Smooth muscle cell (in vitro differentiated cells): Measurements from ENCODE around the gene ANKRD39. TPM values are rescaled to one million over a fixed set of nuclear protein-coding genes. Genes with fewer than 3 reads are reported as not detected.

ENCODE experiments used
- DNase-seq: peaks from one replicate; lab custom pipeline; 2025; ENCODE audit not compliant: unreplicated experiment; lab: John Stamatoyannopoulos, UW
- H2AFZ ChIP-seq: fragments of 200-600 bp; sonication (generic); 2 replicates; pipeline ENCODE4 v1.6.0; 2016; ENCODE audit warnings: antibody characterized with exemption, low read depth, mild to moderate bottlenecking
- H3F3A ChIP-seq: fragments of 200-600 bp; sonication (generic); 2 replicates; pipeline ENCODE4 v1.6.0; 2017; ENCODE audit warnings: antibody characterized with exemption, low read depth
- H3K27ac ChIP-seq: fragments of 200-600 bp; sonication (generic); 2 replicates; pipeline ENCODE4 v1.5.1; 2016; ENCODE audit warnings: low read depth, mild to moderate bottlenecking
- H3K27me3 ChIP-seq: fragments of 200-600 bp; sonication (generic); 2 replicates; pipeline ENCODE4 v1.6.1; 2016; ENCODE audit warnings: low read depth, mild to moderate bottlenecking
- H3K36me3 ChIP-seq: fragments of 200-600 bp; sonication (generic); 2 replicates; pipeline ENCODE4 v1.5.1; 2016; ENCODE audit warnings: low read depth
- H3K4me1 ChIP-seq: fragments of 200-600 bp; sonication (generic); 2 replicates; pipeline ENCODE4 v1.5.1; 2016; ENCODE audit warnings: low read depth
- H3K4me2 ChIP-seq: fragments of 200-600 bp; sonication (generic); 2 replicates; pipeline ENCODE4 v1.6.0; 2016; ENCODE audit warnings: mild to moderate bottlenecking
- H3K4me3 ChIP-seq: fragments of 200-600 bp; sonication (generic); 2 replicates; pipeline ENCODE4 v1.5.1; 2016; ENCODE audit warnings: mild to moderate bottlenecking
- H3K79me2 ChIP-seq: fragments of 200-600 bp; sonication (generic); 2 replicates; pipeline ENCODE4 v1.6.0; 2016; ENCODE audit warnings: low read depth, mild to moderate bottlenecking
- H3K9ac ChIP-seq: fragments of 200-600 bp; sonication (generic); 2 replicates; pipeline ENCODE4 v1.6.0; 2016; ENCODE audit warnings: low read depth
- H3K9me3 ChIP-seq: fragments of 200-600 bp; sonication (generic); replicated peaks from 2 replicates; pipeline ENCODE4 v1.5.1; 2016; ENCODE audit warnings: low read depth
- H4K20me1 ChIP-seq: fragments of 200-600 bp; sonication (generic); 2 replicates; pipeline ENCODE4 v1.6.0; 2016; ENCODE audit warnings: low read depth
- WGBS: methylation state at CpG from one replicate; pipeline ENCODE4 v1.1.7; 2016; ENCODE audit warnings: low lambda C conversion rate; 5-methylcytosine and 5-hydroxymethylcytosine counted together
- polyA plus RNA-seq: library from polyadenylated mRNA; unstranded; fragments of >200 nt; fragmentation: Nextera tagmentation; extraction: Ambion mirVana; gene quantifications from 2 replicates; pipeline ENCODE4 v1.2.1, GENCODE V29; 2016
- total RNA-seq: library from RNA; depleted of rRNA; stranded (reverse); fragments of >200 nt; gene quantifications from 2 replicates; pipeline ENCODE4 v1.2.3, GENCODE V29; 2014
- TF ChIP-seq, protein P1 (sequence below): fragments of 200-600 bp; sonication (generic); IDR thresholded peaks from 2 replicates; pipeline ENCODE4 v1.5.1; 2017; ENCODE audit warnings: borderline replicate concordance, mild to moderate bottlenecking, antibody characterized with exemption; ENCODE audit not compliant: insufficient read depth, poor library complexity, severe bottlenecking

ANKRD39 gene
- total and polyA plus RNA-seq, 2 experiments from 2014 or later = 7.9 to 16.5 TPM

DNA sequence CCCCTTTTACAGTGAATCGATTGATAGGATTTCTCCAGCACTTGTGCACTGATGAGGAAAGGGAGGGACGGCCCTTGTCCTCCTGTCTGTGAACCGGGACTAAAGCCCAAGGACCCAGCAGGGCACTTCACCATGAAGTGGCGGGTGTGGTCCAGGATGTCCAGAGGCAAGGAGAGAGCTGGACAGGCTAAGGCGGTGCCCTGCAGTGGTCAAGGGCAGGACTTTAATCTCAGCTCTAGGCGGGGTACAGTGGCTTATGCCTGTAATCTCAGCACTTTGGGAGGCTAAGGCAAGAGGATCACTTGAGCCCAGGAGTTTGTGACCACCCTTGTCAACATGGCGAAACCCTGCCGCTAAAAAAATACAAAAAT, 40.3 kb upstream of the ANKRD39 start:
- no peak for DNase-seq
- no peaks in the 10 kb centered on the region for H3K27me3 ChIP-seq
- TF ChIP-seq, protein P1, sequence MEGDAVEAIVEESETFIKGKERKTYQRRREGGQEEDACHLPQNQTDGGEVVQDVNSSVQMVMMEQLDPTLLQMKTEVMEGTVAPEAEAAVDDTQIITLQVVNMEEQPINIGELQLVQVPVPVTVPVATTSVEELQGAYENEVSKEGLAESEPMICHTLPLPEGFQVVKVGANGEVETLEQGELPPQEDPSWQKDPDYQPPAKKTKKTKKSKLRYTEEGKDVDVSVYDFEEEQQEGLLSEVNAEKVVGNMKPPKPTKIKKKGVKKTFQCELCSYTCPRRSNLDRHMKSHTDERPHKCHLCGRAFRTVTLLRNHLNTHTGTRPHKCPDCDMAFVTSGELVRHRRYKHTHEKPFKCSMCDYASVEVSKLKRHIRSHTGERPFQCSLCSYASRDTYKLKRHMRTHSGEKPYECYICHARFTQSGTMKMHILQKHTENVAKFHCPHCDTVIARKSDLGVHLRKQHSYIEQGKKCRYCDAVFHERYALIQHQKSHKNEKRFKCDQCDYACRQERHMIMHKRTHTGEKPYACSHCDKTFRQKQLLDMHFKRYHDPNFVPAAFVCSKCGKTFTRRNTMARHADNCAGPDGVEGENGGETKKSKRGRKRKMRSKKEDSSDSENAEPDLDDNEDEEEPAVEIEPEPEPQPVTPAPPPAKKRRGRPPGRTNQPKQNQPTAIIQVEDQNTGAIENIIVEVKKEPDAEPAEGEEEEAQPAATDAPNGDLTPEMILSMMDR = no peak
- peaks cover 9% of the 10 kb centered on the region for H3K4me1 ChIP-seq
- no peaks in the 10 kb centered on the region for H3K36me3 ChIP-seq
- no peak overlapping the region for H3K27ac ChIP-seq
- WGBS = 97% methylated on average over 8 of the region's 8 CpGs
- H3F3A ChIP-seq = no peaks in the 10 kb centered on the region
- no peaks in the 10 kb centered on the region for H3K79me2 ChIP-seq
- no peak overlapping the region for H3K4me2 ChIP-seq
- no peaks in the 10 kb centered on the region for H4K20me1 ChIP-seq
- no peak overlapping the region for H3K4me3 ChIP-seq
- no peaks in the 10 kb centered on the region for H3K9me3 ChIP-seq
- no peak overlapping the region for H3K9ac ChIP-seq
- no peak overlapping the region for H2AFZ ChIP-seq

DNA sequence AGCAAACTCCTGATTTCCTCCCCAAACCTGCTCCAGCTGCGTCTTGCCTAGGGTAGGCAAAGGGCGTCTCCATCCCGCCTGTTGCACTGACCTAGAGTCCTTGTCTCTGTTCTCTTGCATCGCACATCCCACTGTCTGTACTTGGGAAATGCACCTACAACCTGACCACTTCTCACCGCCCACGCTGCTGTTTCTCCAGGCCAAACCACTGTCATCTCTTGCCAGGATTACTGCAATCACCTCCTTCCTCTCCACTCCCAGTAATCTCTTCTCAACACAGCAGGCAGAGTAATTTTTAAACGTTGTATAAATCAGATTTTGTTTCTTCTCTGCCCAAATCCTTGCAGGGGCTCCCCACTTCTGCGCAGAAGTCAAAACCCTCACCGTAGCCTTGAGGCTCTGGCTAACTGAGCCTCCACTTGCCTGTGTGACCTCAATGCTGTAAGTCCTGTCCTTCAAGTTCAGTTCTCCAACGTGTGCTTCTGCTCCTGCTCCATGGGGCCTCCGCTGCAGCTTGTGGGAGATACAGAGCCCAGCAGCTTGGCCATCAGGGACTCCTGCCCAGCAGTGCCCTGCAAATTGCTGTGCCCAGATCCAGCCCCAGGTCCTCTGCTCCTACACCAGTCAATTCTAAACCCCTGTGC, 39.8 kb upstream of the ANKRD39 start:
- Histone ChIP-seq H3K9me3 (no peaks in the 10 kb centered on the region), H3K4me2 (peak overlapping the region; percentile 9), H3K27ac (no peak overlapping the region), H3K9ac (no peak overlapping the region), H3F3A (no peaks in the 10 kb centered on the region), H3K4me3 (no peak overlapping the region), H3K4me1 (peaks cover 9% of the 10 kb centered on the region), H3K27me3 (no peaks in the 10 kb centered on the region), H2AFZ (no peak overlapping the region), H3K79me2 (no peaks in the 10 kb centered on the region), H4K20me1 (no peaks in the 10 kb centered on the region), H3K36me3 (no peaks in the 10 kb centered on the region)
- TF ChIP-seq, protein P1 = no peak
- WGBS = 57% methylated on average over 11 of the region's 11 CpGs
- DNase-seq = no peak

DNA sequence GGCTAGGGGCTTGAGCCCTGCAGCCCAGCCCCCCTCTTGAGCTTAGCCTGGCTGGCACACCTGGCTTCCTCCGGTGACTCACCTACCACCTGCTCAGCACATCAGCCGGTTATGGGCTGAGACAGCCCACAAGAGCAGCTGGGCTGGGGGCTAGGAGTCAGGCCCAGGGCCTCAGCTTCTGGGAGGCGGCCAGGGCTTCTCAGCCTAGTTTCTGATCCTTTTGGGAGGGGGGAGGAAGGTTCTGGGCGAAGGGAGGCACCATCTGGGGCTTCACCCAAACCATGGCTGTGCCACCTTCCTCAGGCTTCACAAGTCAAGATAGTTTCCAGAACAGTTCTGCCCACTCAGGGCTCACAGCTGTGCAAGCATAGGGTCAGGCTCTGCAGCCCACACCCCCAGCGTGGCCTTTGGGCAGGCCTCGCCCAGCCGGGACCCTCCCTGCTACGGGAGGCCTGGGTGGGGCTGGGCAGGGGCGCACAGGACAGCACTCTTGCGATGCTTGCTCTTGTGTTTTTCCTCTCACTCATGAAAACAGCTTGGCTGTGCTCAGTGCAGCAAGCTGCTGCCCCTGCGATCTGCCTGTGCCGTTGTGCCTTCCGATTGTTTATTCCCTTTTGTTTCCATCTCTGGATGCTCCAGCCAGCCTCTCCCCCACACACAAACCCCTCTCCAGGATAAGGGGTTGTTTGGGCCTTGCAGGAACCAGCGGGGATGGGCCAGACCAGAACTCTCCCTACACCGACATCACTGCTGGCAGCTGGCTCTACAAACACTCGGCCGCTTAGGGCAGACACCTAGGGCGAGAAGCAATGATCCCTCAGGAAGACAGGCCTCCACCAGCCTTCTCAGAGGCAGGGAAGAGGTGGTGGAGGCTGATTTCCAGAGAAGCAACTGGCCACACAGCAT, 38.2 kb upstream of the ANKRD39 start:
- WGBS = 80% methylated on average over 18 of the region's 18 CpGs
- DNase-seq = no peak

More for the DNA sequence above, 38.2 kb upstream of the ANKRD39 start:
- no peak overlapping the region for H3K9ac ChIP-seq
- no peak overlapping the region for H2AFZ ChIP-seq
- H3K27ac ChIP-seq = no peak overlapping the region
- peak overlapping the region; percentile 35 for H3K4me2 ChIP-seq
- no peaks in the 10 kb centered on the region for H3K9me3 ChIP-seq
- no peak overlapping the region for H3K4me3 ChIP-seq
- H3K79me2 ChIP-seq = no peaks in the 10 kb centered on the region
- TF ChIP-seq, protein P1 = no peak
- peaks cover 20% of the 10 kb centered on the region for H3K4me1 ChIP-seq
- H3F3A ChIP-seq = peaks cover under 1% of the 10 kb centered on the region
- H4K20me1 ChIP-seq = no peaks in the 10 kb centered on the region
- H3K36me3 ChIP-seq = no peaks in the 10 kb centered on the region
- H3K27me3 ChIP-seq = no peaks in the 10 kb centered on the region
